HL-60/S4 treated with phorbol 12-myristate 13-acetate at 8.2 ng/mL for 4 days and 3 days (cell line): ENCODE measurements around the gene COL27A1.
"Not testable (repeated sequence)": the region's sequence is repeated elsewhere in the genome, so short reads cannot be mapped to it uniquely, and the experiment has no call there.

ENCODE experiments used
- in situ Hi-C: fragments of 300-500 bp; cut with MboI; formaldehyde crosslinking; loops from 2 replicates; pipeline ENCODE4 v1.15.0; 2022; ENCODE audit warnings: low sequenced_read_pairs

The COL27A1 gene

DNA sequence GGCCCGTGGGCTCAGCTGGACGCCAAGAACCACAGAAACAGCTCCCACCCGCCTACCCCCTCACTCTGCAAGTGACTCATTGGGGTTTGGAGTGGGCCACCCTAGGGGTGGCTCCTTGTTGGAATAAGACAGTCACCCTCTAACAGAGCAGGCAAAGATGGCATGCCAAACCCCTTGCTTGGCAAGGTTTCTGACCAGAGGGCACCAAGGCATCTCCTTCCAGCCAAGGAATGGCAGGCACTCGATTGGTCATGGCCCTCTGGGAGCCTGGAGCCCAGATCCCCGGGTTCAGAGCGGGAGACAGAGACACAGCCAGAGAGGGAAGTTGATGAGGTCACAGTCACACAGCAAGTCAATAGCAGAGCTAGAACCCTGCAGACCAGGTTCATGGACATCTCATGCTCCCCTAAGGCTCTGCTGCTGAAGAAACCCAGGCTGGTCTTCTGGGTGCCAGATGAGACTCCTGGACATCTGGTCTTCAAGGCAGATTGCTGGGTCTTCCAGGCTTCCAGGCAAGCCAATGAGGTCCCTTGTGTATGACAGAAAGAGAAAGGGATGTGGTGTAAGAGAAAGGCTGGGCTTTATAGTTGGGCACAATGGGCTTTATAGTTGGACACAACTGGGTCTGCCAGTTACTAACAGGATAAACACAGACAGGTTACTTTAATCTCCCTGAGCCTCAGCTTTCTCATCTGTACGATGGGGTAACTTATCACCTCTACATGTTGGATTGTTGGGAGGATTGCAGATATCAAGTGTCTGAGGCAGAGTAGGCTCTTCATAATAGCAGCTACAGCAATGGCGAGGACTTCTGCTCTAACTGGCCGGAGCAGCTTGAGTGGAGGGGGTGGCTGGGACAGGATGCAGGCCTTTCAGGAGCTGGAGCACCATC is 33.0 kb upstream of the COL27A1 start:
- in situ Hi-C loops, result no loop called here

DNA sequence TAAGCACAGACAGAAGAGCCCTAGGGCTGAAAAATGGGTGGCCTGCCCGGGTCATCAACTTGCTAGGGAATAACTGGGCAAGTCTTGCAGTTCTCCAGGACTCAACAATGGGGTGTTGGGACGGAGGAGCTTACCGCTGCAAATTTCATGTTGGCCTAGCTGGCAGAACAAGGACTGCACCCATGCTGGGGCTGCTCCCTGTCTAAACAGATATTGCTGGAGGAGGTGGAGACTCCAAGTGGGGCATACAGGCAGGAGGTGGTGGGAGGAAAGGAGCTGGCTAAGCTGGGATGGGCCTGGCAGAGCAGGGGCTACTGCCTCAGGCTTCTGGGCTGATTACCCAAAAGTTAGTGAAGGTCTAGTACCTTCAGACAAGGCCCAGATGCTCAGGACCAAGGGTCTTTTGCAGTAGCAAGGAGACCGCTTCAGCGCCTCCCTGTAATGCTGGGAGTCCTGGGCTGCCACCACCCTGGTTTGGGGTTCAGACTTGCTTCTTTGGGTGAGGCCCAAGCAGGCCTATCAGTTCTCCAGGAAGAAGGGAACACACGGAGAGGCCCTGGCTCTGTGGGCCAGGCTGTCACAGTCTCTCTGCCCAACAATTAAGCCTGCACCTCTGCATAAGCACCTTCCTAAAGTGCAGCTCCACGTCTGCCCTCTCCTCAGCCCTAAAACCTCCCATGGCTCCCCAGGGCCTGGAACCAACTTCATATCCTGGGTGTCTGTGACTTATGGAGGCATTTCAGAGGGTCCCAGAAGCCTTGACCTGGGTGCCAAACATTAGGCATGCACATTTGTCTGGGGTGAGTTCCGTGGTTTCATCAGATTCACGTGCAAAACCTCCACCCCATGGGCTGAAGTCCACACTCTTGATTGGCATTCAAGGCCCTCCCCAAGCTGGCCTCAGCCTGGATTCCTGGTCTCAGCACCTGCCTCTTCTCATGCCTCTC is 32.0 kb upstream of the COL27A1 start:
- in situ Hi-C loops, result no loop called here

DNA sequence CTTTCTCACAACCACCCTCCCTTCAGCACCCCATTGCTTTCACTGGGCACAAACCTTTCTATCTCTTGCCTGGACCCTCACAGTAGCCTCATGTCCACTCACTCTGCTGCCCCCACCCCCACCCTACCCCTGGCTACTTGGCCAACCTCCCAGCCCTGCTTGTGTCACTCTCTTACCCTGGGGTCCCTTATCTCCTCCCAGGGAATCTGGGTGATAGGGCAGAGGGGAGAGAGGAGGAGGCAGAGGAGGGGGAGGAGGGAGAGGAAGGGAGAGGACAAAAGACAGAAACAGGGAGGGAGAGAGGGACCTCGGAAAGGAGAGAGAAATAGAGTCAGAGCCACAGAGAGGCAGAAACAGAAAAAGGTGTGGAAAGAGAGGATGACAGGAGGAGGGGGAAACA is 31.2 kb upstream of the COL27A1 start:
- in situ Hi-C loops, result no loop called here

GRCh38 chr9:114124666-114125475 is 30.5 kb upstream of the COL27A1 start:
- in situ Hi-C loops, result no loop called here

DNA sequence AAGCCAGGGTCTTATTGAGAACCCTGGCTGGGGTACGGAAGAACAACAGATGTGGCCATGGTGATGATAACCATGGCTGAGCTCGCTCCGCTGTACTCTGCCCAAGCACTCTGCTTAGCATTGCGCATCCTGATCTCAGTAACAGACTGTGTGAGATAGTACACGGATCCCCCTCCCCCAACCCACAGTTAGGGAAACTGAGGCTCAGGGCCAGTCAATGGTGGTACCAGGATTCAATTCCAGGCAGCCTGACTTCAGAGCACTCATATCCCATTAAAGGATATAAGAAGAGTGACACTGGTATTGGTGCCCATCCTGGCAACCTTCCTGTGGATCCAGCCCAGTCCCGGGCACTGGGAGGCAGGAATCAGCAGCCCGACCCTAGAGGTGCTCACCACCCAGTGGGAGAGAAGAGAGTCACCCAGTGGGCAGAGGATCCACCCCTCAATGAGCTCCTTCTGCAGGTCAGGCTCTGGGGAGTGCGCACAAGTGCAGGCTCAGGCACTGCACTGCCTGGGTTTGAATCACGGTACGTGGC is 29.8 kb upstream of the COL27A1 start:
- in situ Hi-C loops, result no loop called here

GRCh38 chr9:114126247-114127060 is 28.9 kb upstream of the COL27A1 start:
- in situ Hi-C loops, result no loop called here

DNA sequence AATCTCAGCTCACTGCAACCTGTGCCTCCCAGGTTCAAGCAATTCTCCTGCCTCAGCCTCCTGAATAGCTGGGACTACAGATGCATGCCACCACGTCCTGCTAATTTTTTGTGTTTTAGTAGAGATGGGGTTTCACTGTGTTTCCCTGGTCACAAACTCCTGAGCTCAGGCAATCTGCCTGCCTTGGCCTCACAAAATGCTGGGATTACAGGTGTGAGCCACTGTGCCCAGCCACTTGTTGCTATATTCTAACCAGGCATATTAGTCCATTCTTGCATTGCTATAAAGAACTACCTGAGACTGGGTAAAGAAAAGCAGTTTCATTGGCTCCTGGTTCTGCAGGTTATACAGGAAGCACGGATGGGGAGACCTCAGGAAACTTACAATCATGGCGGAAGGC is 26.6 kb upstream of the COL27A1 start:
- in situ Hi-C loops, result not testable (repeated sequence)

GRCh38 chr9:114130141-114130540 is 25.2 kb upstream of the COL27A1 start:
- in situ Hi-C loops, result no loop called here

GRCh38 chr9:114130624-114131277 is 24.6 kb upstream of the COL27A1 start:
- in situ Hi-C loops, result no loop called here

DNA sequence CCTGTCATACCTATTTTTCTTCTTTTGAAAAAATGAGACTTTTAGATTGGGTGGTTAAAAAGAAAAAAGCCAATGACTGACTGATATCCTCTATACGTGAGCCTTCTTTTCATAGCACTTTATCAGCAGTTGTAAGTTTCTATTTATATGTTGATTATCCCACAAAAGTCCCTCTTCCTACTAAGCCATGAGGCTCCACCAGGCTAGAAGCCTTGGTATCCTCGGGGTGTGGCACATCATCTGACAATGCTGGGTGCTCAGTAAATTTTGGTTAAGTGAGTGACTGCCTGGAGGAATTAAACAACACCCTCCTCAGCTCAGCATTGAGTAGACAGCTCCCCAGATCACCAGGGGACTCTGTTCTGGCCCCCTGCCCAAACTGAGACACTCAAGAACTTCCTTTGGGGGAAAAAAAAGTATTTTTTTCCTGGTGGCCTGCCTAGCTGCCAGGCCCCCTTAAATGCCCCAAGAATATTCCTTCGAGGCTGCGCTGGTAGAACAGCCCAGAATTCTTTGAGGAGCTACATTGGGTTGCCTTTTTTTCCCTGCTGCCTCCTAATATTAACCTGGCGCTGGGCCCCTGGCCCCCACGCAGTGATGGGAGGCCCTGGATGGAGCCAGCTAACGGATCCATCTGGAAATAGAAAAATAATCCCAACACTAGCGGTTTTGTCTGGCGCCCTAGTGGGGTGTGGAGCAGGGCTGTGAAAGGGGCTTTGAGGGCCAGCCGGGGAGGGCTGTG is 23.4 kb upstream of the COL27A1 start:
- in situ Hi-C loops, result no loop called here

DNA sequence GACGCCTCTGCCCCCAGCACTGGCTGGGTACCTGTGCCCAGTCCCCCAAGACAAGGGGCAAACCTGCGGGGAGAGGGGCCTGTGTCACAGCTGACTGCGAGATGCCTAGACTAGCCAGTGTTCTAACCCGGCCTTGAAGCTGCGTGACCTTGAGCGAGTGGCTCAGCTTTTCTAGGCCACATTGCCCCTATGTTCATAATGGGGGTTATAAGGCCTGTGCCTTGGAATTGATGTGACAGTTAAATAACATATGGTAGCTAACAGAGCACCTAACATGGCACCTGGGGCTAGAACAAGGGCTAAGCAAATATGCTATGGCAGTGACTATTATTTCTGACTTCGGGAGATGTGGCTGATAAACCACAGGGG is 22.8 kb upstream of the COL27A1 start:
- in situ Hi-C loops, result no loop called here

DNA sequence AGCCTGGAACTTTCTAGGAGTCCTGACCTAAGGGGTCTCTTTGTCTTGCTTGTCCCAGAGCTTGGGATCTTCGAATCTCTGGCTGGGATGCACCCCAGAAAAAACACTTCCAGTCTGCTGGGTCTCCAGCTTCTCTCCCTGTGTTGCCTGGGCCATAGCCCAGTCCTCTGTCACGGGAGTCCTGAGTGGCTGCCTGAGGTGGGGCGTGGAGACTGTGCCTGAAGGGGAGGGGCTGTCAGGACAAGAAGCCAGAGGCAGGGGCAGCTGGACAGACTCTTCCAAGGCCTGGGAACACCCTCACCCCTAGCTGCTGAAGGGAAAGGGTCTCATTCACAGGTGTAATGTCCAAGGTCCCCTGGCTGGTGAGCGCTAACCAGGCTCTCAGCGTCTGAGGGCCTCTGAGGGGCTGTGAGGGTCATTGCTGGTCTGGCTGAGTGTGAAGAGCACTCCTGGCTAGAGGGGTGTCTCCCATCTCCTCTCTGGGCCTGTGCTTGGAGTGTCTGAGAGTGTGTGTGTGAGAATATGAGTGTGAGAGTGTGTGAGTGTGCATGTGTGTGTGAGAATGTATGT is 20.4 kb upstream of the COL27A1 start:
- in situ Hi-C loops, result no loop called here

- in situ Hi-C loops, result no loop called here
Observed at GRCh38 chr9:114137831-114138230, 17.5 kb upstream of the COL27A1 start.

DNA sequence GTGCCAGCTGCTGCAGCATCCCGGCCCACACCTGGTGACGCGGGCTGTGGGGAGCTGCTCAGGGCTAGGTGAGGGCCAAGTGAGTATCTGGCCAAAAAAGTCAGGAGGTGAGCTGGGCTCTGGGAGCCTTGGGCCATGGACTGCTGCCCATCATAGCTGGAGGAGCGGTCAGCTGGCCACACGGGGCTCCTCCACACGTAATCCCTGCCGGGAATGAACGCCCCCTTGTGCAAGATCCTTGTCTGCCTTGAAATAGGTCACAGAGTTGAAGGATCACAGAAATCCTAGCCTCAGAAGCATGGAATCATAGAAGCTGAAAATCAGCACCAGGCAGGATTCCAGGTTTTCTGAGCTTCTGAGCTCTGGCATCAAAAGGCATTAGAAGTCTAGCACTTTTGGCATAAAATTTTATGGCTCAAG is 16.8 kb upstream of the COL27A1 start:
- in situ Hi-C loops, result no loop called here

- in situ Hi-C loops, result no loop called here
Observed at GRCh38 chr9:114139071-114139470, 16.3 kb upstream of the COL27A1 start.

DNA sequence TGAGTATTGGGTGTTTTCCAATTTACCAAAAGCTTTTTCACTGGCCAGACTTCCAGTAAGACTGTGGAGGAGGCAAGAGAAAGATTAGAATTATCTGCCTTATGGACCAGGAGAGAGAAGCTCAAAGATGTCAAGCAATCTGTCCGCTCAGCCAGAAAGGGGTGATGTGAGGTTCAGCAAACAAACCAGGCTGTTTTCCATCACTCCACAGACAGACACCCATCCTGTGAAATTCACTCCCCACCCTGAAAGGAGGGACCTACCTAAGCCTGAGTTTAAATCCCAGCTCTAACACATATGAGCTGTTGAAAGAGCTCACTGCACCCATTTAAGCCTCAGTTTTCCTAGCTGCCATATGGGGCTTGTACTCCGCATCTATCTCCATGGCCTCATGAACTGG is 14.9 kb upstream of the COL27A1 start:
- in situ Hi-C loops, result no loop called here

GRCh38 chr9:114140850-114141249 is 14.5 kb upstream of the COL27A1 start:
- in situ Hi-C loops, result no loop called here
